Chondrocyte (in vitro differentiated cells): ENCODE results near the gene MCOLN2. TPM values are rescaled to one million over a fixed set of nuclear protein-coding genes. Genes with fewer than 3 reads are reported as not detected.

Source experiments
- DNase-seq: peaks from one replicate; pipeline ENCODE4 v3.0.0; 2021; ENCODE audit warnings: mixed read lengths, low spot score
- H3K27ac Mint-ChIP-seq: one replicate; pipeline ENCODE4 v1.8.0; 2021; ENCODE audit warnings: mild to moderate bottlenecking, moderate library complexity, mixed read lengths; ENCODE audit not compliant: unreplicated experiment
- H3K27me3 Mint-ChIP-seq: 2 replicates; pipeline ENCODE4 v1.8.0; 2021; ENCODE audit warnings: low read depth, mixed read lengths
- H3K36me3 Mint-ChIP-seq: 2 replicates; pipeline ENCODE4 v1.8.0; 2021; ENCODE audit warnings: low read depth, mixed read lengths
- H3K4me1 Mint-ChIP-seq: 2 replicates; pipeline ENCODE4 v1.8.0; 2021; ENCODE audit warnings: low read depth, mild to moderate bottlenecking, mixed read lengths
- H3K4me3 Mint-ChIP-seq: one replicate; pipeline ENCODE4 v1.8.0; 2021; ENCODE audit warnings: mild to moderate bottlenecking, moderate library complexity, mixed read lengths; ENCODE audit not compliant: unreplicated experiment
- H3K9me3 Mint-ChIP-seq: 2 replicates; pipeline ENCODE4 v1.8.0; 2021; ENCODE audit warnings: low read depth, mixed read lengths
- CTCF ChIP-seq: fragments of 200-600 bp; sonication (generic); IDR thresholded peaks from 2 replicates; pipeline ENCODE4 v1.5.0; 2021; ENCODE audit warnings: antibody characterized with exemption, mild to moderate bottlenecking, moderate library complexity
- total RNA-seq: library from RNA; stranded (reverse); gene quantifications from 3 replicates; pipeline ENCODE4 v1.2.1, GENCODE V29; 2021

The MCOLN2 gene
- total RNA-seq, 1 donor from 2014 or later, result not detected

GRCh38 chr1:84877592-84877991, 119.3 kb downstream of the MCOLN2 start:
- Mint-ChIP-seq H3K4me3 (no peak overlapping the region), H3K4me1 (no peaks in the 10 kb centered on the region), H3K36me3 (peaks cover 1% of the 10 kb centered on the region), H3K27me3 (peaks cover 11% of the 10 kb centered on the region), H3K27ac (no peak overlapping the region), H3K9me3 (peaks cover 6% of the 10 kb centered on the region)
- no peak for DNase-seq
- no peak for TF ChIP-seq CTCF

- Mint-ChIP-seq H3K27ac (no peak overlapping the region), H3K27me3 (peaks cover 21% of the 10 kb centered on the region), H3K36me3 (no peaks in the 10 kb centered on the region), H3K4me1 (no peaks in the 10 kb centered on the region), H3K4me3 (no peak overlapping the region), H3K9me3 (no peaks in the 10 kb centered on the region)
- TF ChIP-seq CTCF, result no peak
- DNase-seq, result no peak
These were observed 120.6 kb downstream of the MCOLN2 start for GRCh38 chr1:84876353-84876752.

Other genes starting within 250 kb of the MCOLN2 start
- not detected in 3 replicates for gene LPAR3, start 103.9 kb downstream of the MCOLN2 start, total RNA-seq
- 0.21 TPM in 1 of 3 replicates, not detected in the others for gene MCOLN3, start 51.4 kb upstream of the MCOLN2 start, total RNA-seq
- 13.1 to 17.8 TPM (median 13.4 TPM) in 3 replicates for gene SYDE2, start 203.9 kb upstream of the MCOLN2 start, total RNA-seq